Parathyroid adenoma (tissue), 2 donors: ENCODE measurements around the gene AGBL4.
A peak's percentile ranks its signal among the peaks of the same experiment; 100 is the strongest.

ENCODE experiments used
- H2AFZ ChIP-seq: fragments of 300-600 bp; sonication (generic); one replicate; pipeline ENCODE4 v1.7.0; 2017; ENCODE audit warnings: antibody characterized with exemption, mild to moderate bottlenecking
- H3K27ac ChIP-seq: fragments of 300-600 bp; sonication (generic); one replicate; pipeline ENCODE4 v1.7.0; 2017
- H3K27me3 ChIP-seq: fragments of 300-600 bp; sonication (generic); one replicate; pipeline ENCODE4 v1.7.0; 2017; ENCODE audit warnings: low read length; ENCODE audit not compliant: control insufficient read depth, insufficient read depth
- H3K36me3 ChIP-seq: fragments of 300-600 bp; sonication (generic); one replicate; pipeline ENCODE4 v1.7.0; 2017; ENCODE audit warnings: low read length; ENCODE audit not compliant: control insufficient read depth, insufficient read depth
- H3K4me1 ChIP-seq: fragments of 300-600 bp; sonication (generic); one replicate; pipeline ENCODE4 v1.7.0; 2017; ENCODE audit warnings: control low read depth
- H3K4me2 ChIP-seq: fragments of 300-600 bp; sonication (generic); one replicate; pipeline ENCODE4 v1.7.0; 2017; ENCODE audit warnings: low read length
- H3K4me3 ChIP-seq: fragments of 300-600 bp; sonication (generic); one replicate; pipeline ENCODE4 v1.7.0; 2017; ENCODE audit warnings: low read depth, low read length
- H3K79me2 ChIP-seq: fragments of 300-600 bp; sonication (generic); one replicate; pipeline ENCODE4 v1.7.0; 2017; ENCODE audit warnings: control low read depth
- H3K9ac ChIP-seq: fragments of 300-600 bp; sonication (generic); one replicate; pipeline ENCODE4 v1.7.0; 2017; ENCODE audit warnings: mild to moderate bottlenecking
- H3K9me3 ChIP-seq: fragments of 300-600 bp; sonication (generic); one replicate; pipeline ENCODE4 v1.7.0; 2017; ENCODE audit warnings: low read length; ENCODE audit not compliant: control insufficient read depth
- TF ChIP-seq, protein P1 (sequence below): fragments of 300-600 bp; sonication (generic); IDR thresholded peaks from one replicate; pipeline ENCODE4 v1.7.0; 2017; ENCODE audit warnings: antibody characterized with exemption, mild to moderate bottlenecking
- donor health status: primary hyperparathyroidism.

Gene AGBL4

GRCh38 chr1:48582408-48582807, 1441.3 kb downstream of the AGBL4 start:
- H3K27me3 ChIP-seq, result no peaks in the 10 kb centered on the region
- H2AFZ ChIP-seq, result no peak overlapping the region
- H3K36me3 ChIP-seq, result no peaks in the 10 kb centered on the region
- H3K4me2 ChIP-seq, result no peak overlapping the region
- no peaks in the 10 kb centered on the region for H3K9me3 ChIP-seq
- H3K4me1 ChIP-seq, result no peaks in the 10 kb centered on the region
- no peak overlapping the region for H3K4me3 ChIP-seq
- no peak overlapping the region for H3K9ac ChIP-seq
- no peaks in the 10 kb centered on the region for H3K79me2 ChIP-seq
- TF ChIP-seq, protein P1, sequence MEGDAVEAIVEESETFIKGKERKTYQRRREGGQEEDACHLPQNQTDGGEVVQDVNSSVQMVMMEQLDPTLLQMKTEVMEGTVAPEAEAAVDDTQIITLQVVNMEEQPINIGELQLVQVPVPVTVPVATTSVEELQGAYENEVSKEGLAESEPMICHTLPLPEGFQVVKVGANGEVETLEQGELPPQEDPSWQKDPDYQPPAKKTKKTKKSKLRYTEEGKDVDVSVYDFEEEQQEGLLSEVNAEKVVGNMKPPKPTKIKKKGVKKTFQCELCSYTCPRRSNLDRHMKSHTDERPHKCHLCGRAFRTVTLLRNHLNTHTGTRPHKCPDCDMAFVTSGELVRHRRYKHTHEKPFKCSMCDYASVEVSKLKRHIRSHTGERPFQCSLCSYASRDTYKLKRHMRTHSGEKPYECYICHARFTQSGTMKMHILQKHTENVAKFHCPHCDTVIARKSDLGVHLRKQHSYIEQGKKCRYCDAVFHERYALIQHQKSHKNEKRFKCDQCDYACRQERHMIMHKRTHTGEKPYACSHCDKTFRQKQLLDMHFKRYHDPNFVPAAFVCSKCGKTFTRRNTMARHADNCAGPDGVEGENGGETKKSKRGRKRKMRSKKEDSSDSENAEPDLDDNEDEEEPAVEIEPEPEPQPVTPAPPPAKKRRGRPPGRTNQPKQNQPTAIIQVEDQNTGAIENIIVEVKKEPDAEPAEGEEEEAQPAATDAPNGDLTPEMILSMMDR, result no peak
- no peak overlapping the region for H3K27ac ChIP-seq

GRCh38 chr1:48581270-48581669, 1442.5 kb downstream of the AGBL4 start:
- no peaks in the 10 kb centered on the region for H3K36me3 ChIP-seq
- H3K9me3 ChIP-seq, result no peaks in the 10 kb centered on the region
- H3K4me2 ChIP-seq, result no peak overlapping the region
- no peak overlapping the region for H3K27ac ChIP-seq
- no peaks in the 10 kb centered on the region for H3K4me1 ChIP-seq
- no peaks in the 10 kb centered on the region for H3K27me3 ChIP-seq
- no peak overlapping the region for H3K4me3 ChIP-seq
- no peak overlapping the region for H2AFZ ChIP-seq
- no peaks in the 10 kb centered on the region for H3K79me2 ChIP-seq
- no peak overlapping the region for H3K9ac ChIP-seq
- TF ChIP-seq, protein P1, result no peak

DNA sequence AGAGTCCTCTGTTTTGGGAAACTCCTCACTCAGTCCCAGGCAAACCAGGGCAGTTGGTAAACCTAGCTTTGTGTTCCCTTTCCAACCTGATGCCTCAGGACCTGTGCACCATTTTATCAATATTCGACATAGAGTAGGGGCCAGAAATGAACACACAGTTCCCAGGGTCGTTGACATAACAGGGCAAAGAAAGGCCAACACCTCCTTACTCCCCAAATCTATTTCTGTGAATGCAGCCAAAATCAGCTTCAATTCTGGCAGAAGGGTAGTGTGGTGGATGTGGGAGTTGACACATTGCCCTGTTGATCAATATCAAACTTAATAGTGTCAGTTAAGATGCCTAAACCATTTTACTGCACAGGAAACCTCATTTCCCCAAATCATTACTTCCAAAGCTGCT, 1447.2 kb downstream of the AGBL4 start:
- H3K4me3 ChIP-seq, result no peak overlapping the region
- TF ChIP-seq, protein P1, result no peak
- H3K27ac ChIP-seq, result no peak overlapping the region
- H3K79me2 ChIP-seq, result no peaks in the 10 kb centered on the region
- H3K9me3 ChIP-seq, result no peaks in the 10 kb centered on the region
- H3K27me3 ChIP-seq, result no peaks in the 10 kb centered on the region
- H3K36me3 ChIP-seq, result no peaks in the 10 kb centered on the region
- H3K4me2 ChIP-seq, result no peak overlapping the region
- no peaks in the 10 kb centered on the region for H3K4me1 ChIP-seq
- no peak overlapping the region for H3K9ac ChIP-seq
- H2AFZ ChIP-seq, result no peak overlapping the region

DNA sequence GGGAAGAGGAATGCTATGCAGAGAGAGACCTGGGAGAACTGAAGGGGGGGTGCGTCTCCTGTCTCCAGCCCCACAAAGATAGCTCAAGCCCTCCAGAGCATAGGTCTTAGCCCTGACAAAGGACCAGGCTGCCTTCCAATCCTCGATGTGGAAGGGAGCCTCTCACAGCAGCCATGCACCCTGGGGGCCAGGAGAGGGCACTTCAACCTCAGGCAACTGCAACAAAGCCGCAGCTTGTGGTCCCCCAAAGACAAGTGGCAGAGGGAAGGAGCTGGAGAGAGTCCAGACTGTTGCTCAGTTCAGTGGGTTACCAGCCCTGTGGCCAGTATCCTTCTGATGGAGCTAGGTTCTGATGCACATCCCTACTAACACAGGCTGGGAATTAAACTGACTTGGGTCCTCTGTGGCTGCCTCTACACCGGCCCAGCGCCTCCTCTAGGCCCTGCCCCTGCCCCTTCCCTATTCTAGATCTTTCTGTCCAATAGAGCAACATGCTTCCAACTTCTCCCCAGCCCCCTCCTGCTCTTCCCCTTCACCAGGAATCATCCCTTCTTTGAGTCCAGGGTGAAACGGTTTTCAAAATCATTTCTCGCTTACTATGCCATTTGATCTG, 1451.0 kb downstream of the AGBL4 start:
- no peak overlapping the region for H3K4me3 ChIP-seq
- no peaks in the 10 kb centered on the region for H3K36me3 ChIP-seq
- H3K9me3 ChIP-seq, result no peaks in the 10 kb centered on the region
- H3K4me2 ChIP-seq, result no peak overlapping the region
- H2AFZ ChIP-seq, result no peak overlapping the region
- no peaks in the 10 kb centered on the region for H3K79me2 ChIP-seq
- no peaks in the 10 kb centered on the region for H3K4me1 ChIP-seq
- no peaks in the 10 kb centered on the region for H3K27me3 ChIP-seq
- H3K27ac ChIP-seq, result no peak overlapping the region
- no peak overlapping the region for H3K9ac ChIP-seq
- TF ChIP-seq, protein P1, result peak; percentile 30

- Histone ChIP-seq H3K4me2 (no peak overlapping the region), H3K79me2 (no peaks in the 10 kb centered on the region), H3K4me1 (no peaks in the 10 kb centered on the region), H3K9me3 (no peaks in the 10 kb centered on the region), H3K27ac (no peak overlapping the region), H3K27me3 (no peaks in the 10 kb centered on the region), H3K9ac (no peak overlapping the region), H3K4me3 (no peak overlapping the region), H2AFZ (no peak overlapping the region), H3K36me3 (no peaks in the 10 kb centered on the region)
- TF ChIP-seq, protein P1, result no peak
These were observed 1451.6 kb downstream of the AGBL4 start for GRCh38 chr1:48572134-48572533.
